Measurements from ENCODE around the gene DNAJC21.

Gene DNAJC21

DNA sequence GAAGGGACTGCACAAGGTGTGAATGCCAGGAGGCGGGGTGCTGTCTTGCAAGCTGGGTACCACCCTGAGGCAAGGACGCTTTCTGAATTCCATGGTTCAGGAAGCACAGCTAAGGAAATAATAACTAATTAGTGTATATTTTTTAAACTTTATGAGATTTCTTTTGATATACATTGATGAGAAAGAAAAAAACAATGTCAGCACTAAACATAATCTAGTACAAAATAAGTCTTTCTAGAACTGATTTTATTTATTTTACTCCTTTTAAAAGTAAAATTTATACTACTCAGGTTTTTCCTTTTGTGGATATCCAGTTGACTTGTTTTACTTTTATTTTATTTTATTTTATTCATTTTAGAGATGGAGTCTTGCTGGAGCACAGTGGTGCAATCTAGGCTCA lies 3.6 kb downstream of the DNAJC21 start:
- no peak overlapping the region for H3K27ac ChIP-seq (ENCODE audit: low read depth, low read length)
- H3K9me3 ChIP-seq (ENCODE audit: control insufficient read depth in 1 of 2, low read length in 2 of 2), result no peaks in the 10 kb centered on the region
- H3K36me3 ChIP-seq (ENCODE audit: control insufficient read depth in 1 of 2, insufficient read depth in 2 of 2, low read length in 2 of 2), result peaks cover 9 to 23% of the 10 kb centered on the region in 2 donors
- no peak overlapping the region for H3K9ac ChIP-seq (ENCODE audit: low read depth in 1 of 2, low read length in 2 of 2)
- H3K4me1 ChIP-seq (ENCODE audit: control insufficient read depth in 1 of 2, insufficient read depth in 2 of 2, low read length in 2 of 2), result peaks cover 13 to 18% of the 10 kb centered on the region in 2 donors
- H3K4me3 ChIP-seq (ENCODE audit: low read depth in 1 of 2, low read length in 2 of 2), result no peak overlapping the region
- H3K27me3 ChIP-seq (ENCODE audit: control insufficient read depth in 1 of 2, insufficient read depth in 2 of 2, low read length in 2 of 2), result no peaks in the 10 kb centered on the region

DNA sequence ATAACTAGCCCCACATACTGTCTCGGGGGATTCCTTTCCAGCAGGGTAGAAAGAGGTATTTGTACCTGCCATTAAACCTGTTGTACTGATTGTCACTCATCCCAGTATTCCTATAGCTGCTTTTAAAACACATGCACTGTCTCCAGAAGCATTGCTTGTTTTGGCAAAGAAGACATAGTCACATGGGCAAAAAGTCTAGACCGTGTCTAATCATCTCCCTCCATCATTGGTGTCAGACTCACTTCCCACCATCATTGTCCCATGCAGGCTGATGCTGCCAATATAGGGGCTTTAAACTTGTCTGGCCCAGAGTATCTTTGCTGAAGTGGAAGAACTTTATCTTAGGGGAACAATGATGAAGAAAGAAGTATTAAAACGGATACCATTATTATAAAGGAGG lies 12.6 kb downstream of the DNAJC21 start:
- no peak overlapping the region for H3K4me3 ChIP-seq (ENCODE audit: low read depth in 1 of 2, low read length in 2 of 2)
- no peaks in the 10 kb centered on the region for H3K27me3 ChIP-seq (ENCODE audit: control insufficient read depth in 1 of 2, insufficient read depth in 2 of 2, low read length in 2 of 2)
- H3K36me3 ChIP-seq (ENCODE audit: control insufficient read depth in 1 of 2, insufficient read depth in 2 of 2, low read length in 2 of 2), result peaks cover 36 to 73% of the 10 kb centered on the region in 2 donors
- H3K4me1 ChIP-seq (ENCODE audit: control insufficient read depth in 1 of 2, insufficient read depth in 2 of 2, low read length in 2 of 2), result no peaks in the 10 kb centered on the region
- no peak overlapping the region for H3K27ac ChIP-seq (ENCODE audit: low read depth, low read length)
- H3K9ac ChIP-seq (ENCODE audit: low read depth in 1 of 2, low read length in 2 of 2), result no peak overlapping the region
- H3K9me3 ChIP-seq (ENCODE audit: control insufficient read depth in 1 of 2, low read length in 2 of 2), result no peaks in the 10 kb centered on the region

DNA sequence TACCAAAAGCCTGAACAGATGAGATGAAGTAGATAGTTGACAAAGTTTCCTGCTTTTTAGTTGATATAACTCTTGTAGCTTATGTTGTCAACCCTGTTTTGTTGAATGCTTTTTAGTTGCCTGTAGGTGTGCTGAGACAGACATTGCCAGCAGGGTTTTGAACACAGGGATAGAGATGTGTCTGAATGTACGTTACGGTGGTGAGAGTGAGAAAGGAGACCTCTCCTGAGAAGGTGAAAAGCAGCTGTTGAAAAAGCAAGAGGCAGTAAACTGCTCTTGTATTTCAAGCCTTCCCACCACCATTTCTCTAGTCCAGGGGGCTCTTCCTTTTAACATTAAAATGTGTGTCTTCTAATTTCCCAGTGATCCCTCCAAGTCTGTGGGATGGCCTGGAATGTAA lies 14.7 kb downstream of the DNAJC21 start:
- H3K9ac ChIP-seq (ENCODE audit: low read depth in 1 of 2, low read length in 2 of 2), result no peak overlapping the region
- no peaks in the 10 kb centered on the region for H3K27me3 ChIP-seq (ENCODE audit: control insufficient read depth in 1 of 2, insufficient read depth in 2 of 2, low read length in 2 of 2)
- no peaks in the 10 kb centered on the region for H3K9me3 ChIP-seq (ENCODE audit: control insufficient read depth in 1 of 2, low read length in 2 of 2)
- H3K36me3 ChIP-seq (ENCODE audit: control insufficient read depth in 1 of 2, insufficient read depth in 2 of 2, low read length in 2 of 2), result peaks cover 23 to 59% of the 10 kb centered on the region in 2 donors
- no peak overlapping the region for H3K4me3 ChIP-seq (ENCODE audit: low read depth in 1 of 2, low read length in 2 of 2)
- H3K27ac ChIP-seq (ENCODE audit: low read depth, low read length), result no peak overlapping the region
- H3K4me1 ChIP-seq (ENCODE audit: control insufficient read depth in 1 of 2, insufficient read depth in 2 of 2, low read length in 2 of 2), result no peaks in the 10 kb centered on the region

DNA sequence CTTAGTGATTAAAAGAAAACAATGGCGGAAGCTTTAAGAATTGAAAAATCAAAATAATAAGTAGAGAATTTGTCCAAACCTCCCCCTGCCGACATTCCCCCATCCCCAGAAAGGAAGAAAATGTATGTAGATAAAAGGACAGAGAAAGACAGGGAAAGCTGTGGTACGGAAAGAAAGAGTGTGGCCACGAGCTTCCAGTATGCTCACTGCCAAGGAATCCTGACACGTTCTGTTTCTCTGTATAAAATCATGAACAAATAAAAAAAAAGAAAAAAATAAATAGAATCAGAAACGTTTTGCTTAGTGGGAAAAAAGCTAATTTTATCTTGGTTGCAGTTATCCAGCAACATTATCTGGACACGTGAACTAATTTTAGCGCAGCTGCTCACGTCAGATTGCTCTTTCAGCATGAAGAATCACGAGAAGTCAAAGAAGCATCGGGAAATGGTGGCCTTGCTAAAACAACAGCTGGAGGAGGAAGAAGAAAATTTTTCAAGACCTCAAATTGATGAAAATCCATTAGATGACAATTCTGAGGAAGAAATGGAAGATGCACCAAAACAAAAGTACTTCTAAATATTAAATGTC lies 15.2 kb downstream of the DNAJC21 start:
- Histone ChIP-seq H3K36me3 (ENCODE audit: control insufficient read depth in 1 of 2, insufficient read depth in 2 of 2, low read length in 2 of 2) (peaks cover 23 to 62% of the 10 kb centered on the region in 2 donors), H3K4me3 (ENCODE audit: low read depth in 1 of 2, low read length in 2 of 2) (no peak overlapping the region), H3K27ac (ENCODE audit: low read depth, low read length) (no peak overlapping the region), H3K9ac (ENCODE audit: low read depth in 1 of 2, low read length in 2 of 2) (no peak overlapping the region), H3K9me3 (ENCODE audit: control insufficient read depth in 1 of 2, low read length in 2 of 2) (no peaks in the 10 kb centered on the region), H3K27me3 (ENCODE audit: control insufficient read depth in 1 of 2, insufficient read depth in 2 of 2, low read length in 2 of 2) (no peaks in the 10 kb centered on the region), H3K4me1 (ENCODE audit: control insufficient read depth in 1 of 2, insufficient read depth in 2 of 2, low read length in 2 of 2) (no peaks in the 10 kb centered on the region)

DNA sequence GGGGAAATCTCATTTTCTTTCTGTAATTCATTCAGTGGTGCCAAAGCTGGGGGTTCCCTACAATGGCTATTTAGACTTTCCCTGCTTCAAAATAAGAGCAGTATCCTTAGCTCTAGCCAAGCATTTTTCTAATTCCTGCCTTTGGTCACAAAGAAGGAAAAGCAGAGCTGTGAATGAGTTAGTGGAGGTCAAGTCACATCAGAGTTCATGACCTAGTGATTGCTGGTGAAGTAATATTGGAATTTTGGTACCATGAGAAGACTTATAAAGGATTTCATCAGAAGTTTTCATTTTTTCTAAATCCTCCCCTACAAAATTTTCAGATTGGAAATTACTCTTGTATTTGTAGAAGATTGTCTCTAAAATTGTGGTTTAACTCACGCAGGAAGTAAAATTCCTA lies 28.0 kb downstream of the DNAJC21 start:
- no peaks in the 10 kb centered on the region for H3K4me1 ChIP-seq (ENCODE audit: control insufficient read depth in 1 of 2, insufficient read depth in 2 of 2, low read length in 2 of 2)
- peaks cover 8 to 13% of the 10 kb centered on the region in 2 donors for H3K36me3 ChIP-seq (ENCODE audit: control insufficient read depth in 1 of 2, insufficient read depth in 2 of 2, low read length in 2 of 2)
- no peak overlapping the region for H3K9ac ChIP-seq (ENCODE audit: low read depth in 1 of 2, low read length in 2 of 2)
- no peaks in the 10 kb centered on the region for H3K27me3 ChIP-seq (ENCODE audit: control insufficient read depth in 1 of 2, insufficient read depth in 2 of 2, low read length in 2 of 2)
- no peak overlapping the region for H3K4me3 ChIP-seq (ENCODE audit: low read depth in 1 of 2, low read length in 2 of 2)
- H3K27ac ChIP-seq (ENCODE audit: low read depth, low read length), result no peak overlapping the region
- no peaks in the 10 kb centered on the region for H3K9me3 ChIP-seq (ENCODE audit: control insufficient read depth in 1 of 2, low read length in 2 of 2)

DNA sequence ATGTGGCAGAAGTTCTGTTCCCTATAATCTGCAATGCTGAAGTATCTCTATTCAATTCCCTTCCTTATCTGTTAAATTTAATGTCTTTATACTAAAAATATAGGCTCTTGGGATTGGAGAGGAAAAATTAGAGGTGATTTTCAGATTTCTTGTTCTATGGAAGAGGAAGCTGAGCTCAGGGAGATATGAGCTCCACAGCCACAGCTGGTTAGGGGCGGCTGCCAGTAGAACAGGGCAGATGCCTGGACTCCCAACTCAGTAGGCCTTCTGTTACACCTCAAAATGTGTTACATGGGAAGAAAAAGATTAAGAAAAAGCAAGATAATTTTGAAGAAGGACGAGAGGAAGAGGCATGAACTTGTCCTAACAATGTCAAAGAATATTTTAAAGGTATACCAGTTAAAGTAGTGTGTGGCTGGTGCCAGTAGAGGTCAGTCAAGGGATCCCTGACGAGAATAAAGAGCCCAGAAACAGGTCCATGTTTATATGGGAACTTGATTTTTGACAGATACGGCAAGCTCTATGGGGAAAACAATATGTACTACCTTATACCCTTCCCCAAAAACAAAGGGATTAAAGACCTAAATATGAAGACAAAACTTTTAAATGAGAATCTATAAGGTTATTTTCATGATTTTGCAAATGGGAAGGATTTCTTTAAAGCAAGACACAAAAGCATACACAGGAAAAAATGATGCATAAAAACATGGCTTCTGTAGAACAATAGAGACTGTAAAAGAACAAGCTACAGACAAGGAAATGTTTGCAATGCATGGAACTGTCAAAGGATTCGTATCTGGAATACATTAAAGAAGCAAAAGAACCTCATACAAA lies 28.7 kb downstream of the DNAJC21 start:
- H3K9ac ChIP-seq (ENCODE audit: low read depth in 1 of 2, low read length in 2 of 2), result no peak overlapping the region
- no peaks in the 10 kb centered on the region for H3K4me1 ChIP-seq (ENCODE audit: control insufficient read depth in 1 of 2, insufficient read depth in 2 of 2, low read length in 2 of 2)
- H3K9me3 ChIP-seq (ENCODE audit: control insufficient read depth in 1 of 2, low read length in 2 of 2), result no peaks in the 10 kb centered on the region
- H3K4me3 ChIP-seq (ENCODE audit: low read depth in 1 of 2, low read length in 2 of 2), result no peak overlapping the region
- H3K27me3 ChIP-seq (ENCODE audit: control insufficient read depth in 1 of 2, insufficient read depth in 2 of 2, low read length in 2 of 2), result no peaks in the 10 kb centered on the region
- no peak overlapping the region for H3K27ac ChIP-seq (ENCODE audit: low read depth, low read length)
- H3K36me3 ChIP-seq (ENCODE audit: control insufficient read depth in 1 of 2, insufficient read depth in 2 of 2, low read length in 2 of 2), result peaks cover 4 to 12% of the 10 kb centered on the region in 2 donors

DNA sequence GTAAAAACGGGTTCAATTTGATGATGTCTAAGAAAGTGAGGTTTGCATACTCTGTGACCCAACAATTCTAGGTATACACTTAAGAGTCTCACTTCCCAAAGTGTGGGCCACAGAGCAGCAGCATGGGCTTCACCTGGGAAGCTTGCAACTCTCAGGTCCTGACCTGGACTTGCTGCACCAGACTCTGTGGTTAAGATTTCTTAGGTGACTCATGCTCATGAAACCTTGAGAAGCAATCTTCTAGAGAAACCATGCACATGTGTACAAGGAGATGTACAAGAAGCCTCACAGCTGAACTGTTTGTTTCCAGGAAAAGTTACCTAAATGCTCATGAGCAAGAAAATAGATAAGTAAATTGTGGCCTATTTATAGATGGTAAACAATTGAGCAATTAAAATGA lies 30.0 kb downstream of the DNAJC21 start:
- Histone ChIP-seq H3K4me3 (ENCODE audit: low read depth in 1 of 2, low read length in 2 of 2) (no peak overlapping the region), H3K27me3 (ENCODE audit: control insufficient read depth in 1 of 2, insufficient read depth in 2 of 2, low read length in 2 of 2) (no peaks in the 10 kb centered on the region), H3K27ac (ENCODE audit: low read depth, low read length) (no peak overlapping the region), H3K9ac (ENCODE audit: low read depth in 1 of 2, low read length in 2 of 2) (no peak overlapping the region), H3K9me3 (ENCODE audit: control insufficient read depth in 1 of 2, low read length in 2 of 2) (no peaks in the 10 kb centered on the region), H3K36me3 (ENCODE audit: control insufficient read depth in 1 of 2, insufficient read depth in 2 of 2, low read length in 2 of 2) (peaks cover 2 to 7% of the 10 kb centered on the region in 2 donors), H3K4me1 (ENCODE audit: control insufficient read depth in 1 of 2, insufficient read depth in 2 of 2, low read length in 2 of 2) (no peaks in the 10 kb centered on the region)

DNA sequence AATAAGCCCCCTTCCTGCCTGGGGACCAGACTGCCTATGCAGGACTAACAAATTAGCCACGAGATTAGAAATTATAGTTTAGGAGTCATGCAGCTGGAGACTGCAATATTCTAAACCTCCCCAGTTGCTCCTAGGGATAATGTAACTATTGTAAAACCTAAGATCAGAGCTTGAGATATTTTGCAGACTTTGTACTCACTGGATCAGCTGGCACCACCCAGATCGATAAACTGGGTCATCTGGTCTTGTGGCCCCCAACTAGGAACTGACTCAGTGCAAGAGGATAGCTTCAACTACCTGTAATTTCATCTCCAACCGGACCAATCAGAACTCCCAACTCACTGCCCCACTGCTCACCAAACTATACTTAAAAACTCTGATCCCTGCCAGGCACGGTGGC lies 38.2 kb downstream of the DNAJC21 start:
- Histone ChIP-seq H3K27me3 (ENCODE audit: control insufficient read depth in 1 of 2, insufficient read depth in 2 of 2, low read length in 2 of 2) (no peaks in the 10 kb centered on the region), H3K36me3 (ENCODE audit: control insufficient read depth in 1 of 2, insufficient read depth in 2 of 2, low read length in 2 of 2) (no peaks in the 10 kb centered on the region), H3K9me3 (ENCODE audit: control insufficient read depth in 1 of 2, low read length in 2 of 2) (peaks cover 2 to 13% of the 10 kb centered on the region in 2 donors), H3K27ac (ENCODE audit: low read depth, low read length) (no peak overlapping the region), H3K4me3 (ENCODE audit: low read depth in 1 of 2, low read length in 2 of 2) (no peak overlapping the region), H3K4me1 (ENCODE audit: control insufficient read depth in 1 of 2, insufficient read depth in 2 of 2, low read length in 2 of 2) (no peaks in the 10 kb centered on the region), H3K9ac (ENCODE audit: low read depth in 1 of 2, low read length in 2 of 2) (no peak overlapping the region)

DNA sequence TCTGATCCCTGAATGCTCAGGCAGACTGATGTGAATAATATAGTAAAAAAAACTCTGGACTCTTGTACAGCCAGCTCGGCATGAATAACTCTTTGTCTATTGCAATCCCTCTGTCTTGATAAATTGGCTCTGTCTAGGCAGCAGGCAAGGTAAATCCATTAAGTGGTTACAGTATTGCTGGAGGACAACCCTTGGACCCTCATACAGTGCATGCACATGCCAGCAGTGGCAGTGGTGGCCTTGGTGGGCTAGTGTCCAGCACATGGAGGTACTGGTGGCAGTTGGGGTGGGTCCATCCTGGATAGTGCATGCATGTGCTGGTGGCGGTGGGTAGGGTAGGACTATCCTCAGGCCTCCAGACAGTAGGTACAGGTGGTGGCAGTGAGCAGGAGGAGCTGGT lies 38.9 kb downstream of the DNAJC21 start:
- H3K4me1 ChIP-seq (ENCODE audit: control insufficient read depth in 1 of 2, insufficient read depth in 2 of 2, low read length in 2 of 2), result no peaks in the 10 kb centered on the region
- no peaks in the 10 kb centered on the region for H3K27me3 ChIP-seq (ENCODE audit: control insufficient read depth in 1 of 2, insufficient read depth in 2 of 2, low read length in 2 of 2)
- no peak overlapping the region for H3K4me3 ChIP-seq (ENCODE audit: low read depth in 1 of 2, low read length in 2 of 2)
- H3K27ac ChIP-seq (ENCODE audit: low read depth, low read length), result no peak overlapping the region
- H3K9me3 ChIP-seq (ENCODE audit: control insufficient read depth in 1 of 2, low read length in 2 of 2), result peaks cover 2 to 13% of the 10 kb centered on the region in 2 donors
- H3K9ac ChIP-seq (ENCODE audit: low read depth in 1 of 2, low read length in 2 of 2), result no peak overlapping the region
- H3K36me3 ChIP-seq (ENCODE audit: control insufficient read depth in 1 of 2, insufficient read depth in 2 of 2, low read length in 2 of 2), result no peaks in the 10 kb centered on the region

DNA sequence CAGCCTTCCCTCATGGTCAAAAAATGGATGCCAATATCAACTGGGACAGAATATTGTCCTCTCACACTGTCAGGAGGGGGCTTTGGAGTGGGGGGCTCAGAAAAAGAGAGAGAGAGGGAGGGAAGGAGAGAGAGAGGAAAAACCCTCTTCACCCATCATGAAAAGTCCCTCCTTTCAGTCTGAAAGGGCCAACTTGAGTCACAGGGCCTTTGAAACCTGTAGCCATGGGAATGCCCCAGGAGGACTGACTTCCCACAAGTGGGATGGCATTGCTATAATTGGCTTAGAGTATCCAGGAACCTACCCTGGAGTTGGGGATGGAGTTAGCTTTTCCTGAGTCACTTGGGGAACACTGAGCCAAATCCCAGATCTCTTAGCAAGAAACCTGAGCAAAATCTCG lies 41.2 kb downstream of the DNAJC21 start:
- H3K9me3 ChIP-seq (ENCODE audit: control insufficient read depth in 1 of 2, low read length in 2 of 2), result peaks cover 2 to 5% of the 10 kb centered on the region in 2 donors
- no peak overlapping the region for H3K9ac ChIP-seq (ENCODE audit: low read depth in 1 of 2, low read length in 2 of 2)
- H3K4me1 ChIP-seq (ENCODE audit: control insufficient read depth in 1 of 2, insufficient read depth in 2 of 2, low read length in 2 of 2), result no peaks in the 10 kb centered on the region
- H3K4me3 ChIP-seq (ENCODE audit: low read depth in 1 of 2, low read length in 2 of 2), result no peak overlapping the region
- H3K27ac ChIP-seq (ENCODE audit: low read depth, low read length), result no peak overlapping the region
- H3K27me3 ChIP-seq (ENCODE audit: control insufficient read depth in 1 of 2, insufficient read depth in 2 of 2, low read length in 2 of 2), result no peaks in the 10 kb centered on the region
- no peaks in the 10 kb centered on the region for H3K36me3 ChIP-seq (ENCODE audit: control insufficient read depth in 1 of 2, insufficient read depth in 2 of 2, low read length in 2 of 2)

Data from duodenal mucosa (tissue), 2 donors.